Keratinocyte (primary cell): Measurements from ENCODE around the gene SNHG17. TPM values are rescaled to one million over a fixed set of nuclear protein-coding genes. Genes with fewer than 3 reads are reported as not detected.

Experiments used
- DNase-seq: peaks from one replicate; pipeline ENCODE4 v3.0.0-alpha.2; 2011; ENCODE audit warnings: low read depth, missing footprints, low spot score
- FAIRE-seq: peaks from 2 replicates; lab custom pipeline; 2011; peaks lifted over from hg19 to GRCh38; lab: Jason Lieb, UNC
- H2AFZ ChIP-seq: 2 replicates; pipeline ENCODE4 v1.6.0; 2012; ENCODE audit warnings: low read length, control low read depth, inconsistent platforms; ENCODE audit not compliant: control insufficient read depth
- H3K27ac ChIP-seq: 2 replicates; pipeline ENCODE4 v1.5.1; 2011; ENCODE audit warnings: low read length; ENCODE audit not compliant: control insufficient read depth, insufficient read depth
- H3K27me3 ChIP-seq: 3 replicates; pipeline ENCODE4 v1.6.0; 2011; ENCODE audit warnings: low read length; ENCODE audit not compliant: control insufficient read depth, insufficient read depth; ENCODE audit errors: extremely low read depth
- H3K36me3 ChIP-seq, 2 experiments: 2 replicates in 1 of 2; 3 replicates in 1 of 2; pipeline ENCODE4 v1.5.1; 2011; ENCODE audit warnings: low read length in 2 of 2, mild to moderate bottlenecking in 1 of 2; ENCODE audit not compliant: control insufficient read depth in 2 of 2, insufficient read depth in 2 of 2; ENCODE audit errors: extremely low read depth in 1 of 2
- H3K4me1 ChIP-seq: 3 replicates; pipeline ENCODE4 v1.5.1; 2011; ENCODE audit warnings: low read length; ENCODE audit not compliant: control insufficient read depth, insufficient read depth; ENCODE audit errors: extremely low read depth
- H3K4me2 ChIP-seq: 3 replicates; pipeline ENCODE4 v1.6.0; 2011; ENCODE audit warnings: low read depth, low read length; ENCODE audit not compliant: control insufficient read depth, insufficient read depth; ENCODE audit errors: extremely low read depth
- H3K4me3 ChIP-seq, 3 experiments: fragments of 200-600 bp in 1 of 3; sonication (generic) in 1 of 3; 2 replicates in 2 of 3; 3 replicates in 1 of 3; pipeline ENCODE4 v1.5.1; 2011 to 2016; ENCODE audit warnings: low read length in 3 of 3, mild to moderate bottlenecking in 3 of 3, control low read depth in 2 of 3, inconsistent platforms in 1 of 3, low read depth in 1 of 3, mixed read lengths in 1 of 3, mixed run types in 1 of 3, moderate library complexity in 1 of 3; ENCODE audit not compliant: control insufficient read depth in 2 of 3, insufficient read depth in 2 of 3; ENCODE audit errors: extremely low read depth in 1 of 3
- H3K79me2 ChIP-seq: 2 replicates; pipeline ENCODE4 v1.6.0; 2012; ENCODE audit warnings: low read length; ENCODE audit not compliant: control insufficient read depth, insufficient read depth
- H3K9ac ChIP-seq: 3 replicates; pipeline ENCODE4 v1.6.0; 2011; ENCODE audit warnings: low read length; ENCODE audit not compliant: control insufficient read depth, insufficient read depth; ENCODE audit errors: extremely low read depth
- H3K9me1 ChIP-seq: 3 replicates; pipeline ENCODE4 v1.6.0; 2011; ENCODE audit warnings: low read length; ENCODE audit not compliant: control insufficient read depth, insufficient read depth; ENCODE audit errors: extremely low read depth
- H3K9me3 ChIP-seq: 2 replicates; pipeline ENCODE4 v1.5.1; 2012; ENCODE audit warnings: low read depth, low read length; ENCODE audit not compliant: control insufficient read depth
- H4K20me1 ChIP-seq: 3 replicates; pipeline ENCODE4 v1.6.0; 2011; ENCODE audit warnings: low read length; ENCODE audit not compliant: control insufficient read depth, insufficient read depth; ENCODE audit errors: extremely low read depth
- EZH2 ChIP-seq: IDR thresholded peaks from one replicate; pipeline ENCODE4 v1.6.1; 2012; ENCODE audit warnings: inconsistent platforms, mild to moderate bottlenecking, low read length, moderate library complexity
- dilution Hi-C: fragments of 300-500 bp; cut with MboI; formaldehyde crosslinking; loops from one replicate; pipeline ENCODE4 v1.7.0; 2020; ENCODE audit warnings: low sequenced_read_pairs; ENCODE audit not compliant: extremely low pct_ligation_motif_present
- polyA plus RNA-seq, 5 experiments: library from polyadenylated mRNA; depleted of rRNA in 3 of 5; stranded (reverse) in 3 of 5; stranded (forward) in 1 of 5; unstranded in 1 of 5; fragments of >200 nt; gene quantifications; 1 replicate in 1 of 5; 2 replicates in 3 of 5; 3 replicates in 1 of 5; pipeline versions ENCODE4 v1.2.1 to v1.2.3, GENCODE V29; 2011 to 2012; ENCODE audit warnings: missing spikeins in 2 of 5, low read depth in 1 of 5, low replicate concordance in 1 of 5
- TF ChIP-seq, protein P1 (sequence below), 3 experiments: IDR thresholded peaks in 1 of 3; conservative IDR thresholded peaks in 1 of 3; optimal IDR thresholded peaks in 1 of 3; 2 replicates in 2 of 3; 3 replicates in 1 of 3; pipeline versions ENCODE3 to v1.5.1; 2011; ENCODE audit warnings: low read length in 3 of 3, mild to moderate bottlenecking in 3 of 3, moderate library complexity in 2 of 3, control low read depth in 1 of 3, inconsistent platforms in 1 of 3; ENCODE audit not compliant: insufficient read depth in 2 of 3; ENCODE audit errors: extremely low read depth in 1 of 3

Gene SNHG17
- polyA plus RNA-seq, 1 donor (not counting 4 experiments of a cell fraction or from before 2014, with no cell fraction given) = 25.3 TPM

- no peaks in the 10 kb centered on the region for H3K27me3 ChIP-seq
- peaks cover 47% of the 10 kb centered on the region for H3K79me2 ChIP-seq
- peak overlapping the region; percentile 78 for H2AFZ ChIP-seq
- peak overlapping the region; percentile 92 for H3K27ac ChIP-seq
- H3K4me2 ChIP-seq = peak overlapping the region; percentile 78
- dilution Hi-C loops = no loop called here
- H3K9ac ChIP-seq = peak overlapping the region; percentile 99
- peaks cover 33% of the 10 kb centered on the region for H4K20me1 ChIP-seq
- peaks cover 25% of the 10 kb centered on the region for H3K4me1 ChIP-seq
- H3K9me1 ChIP-seq = peaks cover 7% of the 10 kb centered on the region
- H3K4me3 ChIP-seq = peak overlapping the region in 2 of 3 experiments; percentile 98 to 99
- DNase-seq = no peak
- peaks cover 28 to 41% of the 10 kb centered on the region in 2 experiments for H3K36me3 ChIP-seq
- no peak for FAIRE-seq
- no peaks in the 10 kb centered on the region for H3K9me3 ChIP-seq
- TF ChIP-seq, protein P1, sequence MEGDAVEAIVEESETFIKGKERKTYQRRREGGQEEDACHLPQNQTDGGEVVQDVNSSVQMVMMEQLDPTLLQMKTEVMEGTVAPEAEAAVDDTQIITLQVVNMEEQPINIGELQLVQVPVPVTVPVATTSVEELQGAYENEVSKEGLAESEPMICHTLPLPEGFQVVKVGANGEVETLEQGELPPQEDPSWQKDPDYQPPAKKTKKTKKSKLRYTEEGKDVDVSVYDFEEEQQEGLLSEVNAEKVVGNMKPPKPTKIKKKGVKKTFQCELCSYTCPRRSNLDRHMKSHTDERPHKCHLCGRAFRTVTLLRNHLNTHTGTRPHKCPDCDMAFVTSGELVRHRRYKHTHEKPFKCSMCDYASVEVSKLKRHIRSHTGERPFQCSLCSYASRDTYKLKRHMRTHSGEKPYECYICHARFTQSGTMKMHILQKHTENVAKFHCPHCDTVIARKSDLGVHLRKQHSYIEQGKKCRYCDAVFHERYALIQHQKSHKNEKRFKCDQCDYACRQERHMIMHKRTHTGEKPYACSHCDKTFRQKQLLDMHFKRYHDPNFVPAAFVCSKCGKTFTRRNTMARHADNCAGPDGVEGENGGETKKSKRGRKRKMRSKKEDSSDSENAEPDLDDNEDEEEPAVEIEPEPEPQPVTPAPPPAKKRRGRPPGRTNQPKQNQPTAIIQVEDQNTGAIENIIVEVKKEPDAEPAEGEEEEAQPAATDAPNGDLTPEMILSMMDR (optimal IDR thresholded peaks at IDR 0.05 in 1 of 3, IDR thresholded peaks at IDR 0.05 in 1 of 3, conservative IDR thresholded peaks at IDR 0.05 in 1 of 3; ENCODE audit: extremely low read depth in 1 of 3, insufficient read depth in 2 of 3, low read length in 3 of 3) = no peak
- TF ChIP-seq EZH2 = no peak
These were observed 419 bp upstream of the SNHG17 start for GRCh38 chr20:38435555-38435939.

DNA sequence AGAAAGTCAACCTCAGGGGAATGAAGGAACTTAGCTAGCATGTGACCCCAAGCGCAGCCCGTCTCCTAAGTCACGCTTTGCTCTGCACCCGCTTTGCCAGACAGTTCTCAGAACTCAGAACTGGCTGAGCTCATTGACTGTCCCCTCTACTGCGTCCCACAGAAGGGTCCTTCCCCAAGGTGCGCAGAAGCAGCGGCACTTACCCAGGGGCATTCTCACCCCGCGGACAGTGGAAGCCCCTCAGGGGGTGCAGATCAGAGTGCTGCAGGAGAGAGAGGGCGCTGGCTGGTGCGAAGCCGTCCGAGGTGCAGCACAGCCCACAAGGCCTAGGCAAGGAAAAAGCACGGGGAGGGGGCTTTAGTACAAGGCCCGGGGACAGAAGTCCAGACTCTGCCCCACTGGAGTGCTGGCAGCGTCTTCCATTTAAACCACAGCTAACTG is 807 bp downstream of the SNHG17 start:
- H3K9ac ChIP-seq = peak overlapping the region; percentile 99
- no peak for FAIRE-seq
- no peak for DNase-seq
- H3K27me3 ChIP-seq = no peaks in the 10 kb centered on the region
- H2AFZ ChIP-seq = no peak overlapping the region
- dilution Hi-C loops = no loop called here
- TF ChIP-seq, protein P1 (optimal IDR thresholded peaks at IDR 0.05 in 1 of 3, IDR thresholded peaks at IDR 0.05 in 1 of 3, conservative IDR thresholded peaks at IDR 0.05 in 1 of 3; ENCODE audit: extremely low read depth in 1 of 3, insufficient read depth in 2 of 3, low read length in 3 of 3) = no peak
- no peak for TF ChIP-seq EZH2
- peak overlapping the region; percentile 84 for H3K4me2 ChIP-seq
- peak overlapping the region; percentile 92 for H3K27ac ChIP-seq
- peaks cover 7% of the 10 kb centered on the region for H3K9me1 ChIP-seq
- H3K9me3 ChIP-seq = no peaks in the 10 kb centered on the region
- peaks cover 35 to 47% of the 10 kb centered on the region in 2 experiments for H3K36me3 ChIP-seq
- H3K4me1 ChIP-seq = peaks cover 25% of the 10 kb centered on the region
- peaks cover 38% of the 10 kb centered on the region for H4K20me1 ChIP-seq
- H3K4me3 ChIP-seq = peak overlapping the region; percentile 90 to 99 (median 98)
- peaks cover 57% of the 10 kb centered on the region for H3K79me2 ChIP-seq
